ENCODE data around the gene LRRC42.
A peak's percentile ranks its signal among the peaks of the same experiment; 100 is the strongest.

The LRRC42 gene

DNA sequence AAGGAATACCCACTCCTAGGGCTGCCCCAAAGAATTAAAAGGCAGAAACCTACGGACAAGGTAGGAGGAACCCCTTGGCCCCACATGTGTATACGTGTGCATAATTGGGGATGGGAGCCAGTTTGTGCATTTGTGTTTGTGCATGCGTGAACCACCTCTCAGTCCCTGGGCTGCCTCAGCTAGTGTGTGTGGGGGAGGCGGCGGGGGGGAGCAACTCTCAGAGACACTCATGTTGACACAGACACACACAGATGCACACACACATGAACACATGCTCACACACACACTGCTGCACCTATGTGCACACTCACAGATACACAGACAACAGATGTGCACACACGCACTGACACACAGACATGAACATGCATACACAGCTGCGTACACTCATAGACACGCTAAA lies 66.7 kb downstream of the LRRC42 start:
- DNase-seq (ENCODE audit: low read depth), result no peak
- TF ChIP-seq, protein P1, sequence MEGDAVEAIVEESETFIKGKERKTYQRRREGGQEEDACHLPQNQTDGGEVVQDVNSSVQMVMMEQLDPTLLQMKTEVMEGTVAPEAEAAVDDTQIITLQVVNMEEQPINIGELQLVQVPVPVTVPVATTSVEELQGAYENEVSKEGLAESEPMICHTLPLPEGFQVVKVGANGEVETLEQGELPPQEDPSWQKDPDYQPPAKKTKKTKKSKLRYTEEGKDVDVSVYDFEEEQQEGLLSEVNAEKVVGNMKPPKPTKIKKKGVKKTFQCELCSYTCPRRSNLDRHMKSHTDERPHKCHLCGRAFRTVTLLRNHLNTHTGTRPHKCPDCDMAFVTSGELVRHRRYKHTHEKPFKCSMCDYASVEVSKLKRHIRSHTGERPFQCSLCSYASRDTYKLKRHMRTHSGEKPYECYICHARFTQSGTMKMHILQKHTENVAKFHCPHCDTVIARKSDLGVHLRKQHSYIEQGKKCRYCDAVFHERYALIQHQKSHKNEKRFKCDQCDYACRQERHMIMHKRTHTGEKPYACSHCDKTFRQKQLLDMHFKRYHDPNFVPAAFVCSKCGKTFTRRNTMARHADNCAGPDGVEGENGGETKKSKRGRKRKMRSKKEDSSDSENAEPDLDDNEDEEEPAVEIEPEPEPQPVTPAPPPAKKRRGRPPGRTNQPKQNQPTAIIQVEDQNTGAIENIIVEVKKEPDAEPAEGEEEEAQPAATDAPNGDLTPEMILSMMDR (conservative IDR thresholded peaks at IDR 0.05; ENCODE audit: low read length), result no peak
- no peak overlapping the region for H3K4me3 ChIP-seq (ENCODE audit: low read length)

DNA sequence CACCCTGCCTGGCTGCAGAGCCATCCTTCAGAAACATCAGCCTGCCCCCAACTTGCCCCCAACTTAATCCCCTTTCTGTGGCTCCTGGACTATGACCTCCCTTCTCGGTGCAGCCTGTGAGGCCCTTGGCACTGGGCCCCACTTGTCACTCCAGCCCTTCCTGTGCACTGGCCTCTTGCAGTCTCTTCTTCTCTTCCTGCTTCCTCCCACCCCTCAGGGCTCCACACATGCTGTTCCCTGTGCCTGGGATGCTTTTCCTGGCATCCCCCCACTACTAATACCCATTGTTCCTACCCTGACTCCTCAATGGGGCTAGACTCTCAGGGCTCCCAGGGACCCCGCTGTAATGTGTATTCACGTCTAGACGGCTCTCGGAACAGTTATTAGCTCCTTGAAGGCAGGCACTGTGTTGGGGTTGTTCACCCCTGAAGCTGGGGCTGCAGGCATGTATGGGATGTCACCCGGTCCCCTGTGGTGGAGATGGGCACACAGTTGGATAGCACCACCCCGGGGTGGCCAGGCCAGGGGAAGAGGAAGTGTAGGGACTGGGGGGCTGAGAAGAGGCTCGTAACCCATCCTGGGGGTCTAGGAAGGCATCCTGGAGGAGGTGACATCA lies 67.4 kb downstream of the LRRC42 start:
- TF ChIP-seq, protein P1 (conservative IDR thresholded peaks at IDR 0.05; ENCODE audit: low read length), result no peak
- no peak overlapping the region for H3K4me3 ChIP-seq (ENCODE audit: low read length)
- DNase-seq (ENCODE audit: low read depth), result no peak

DNA sequence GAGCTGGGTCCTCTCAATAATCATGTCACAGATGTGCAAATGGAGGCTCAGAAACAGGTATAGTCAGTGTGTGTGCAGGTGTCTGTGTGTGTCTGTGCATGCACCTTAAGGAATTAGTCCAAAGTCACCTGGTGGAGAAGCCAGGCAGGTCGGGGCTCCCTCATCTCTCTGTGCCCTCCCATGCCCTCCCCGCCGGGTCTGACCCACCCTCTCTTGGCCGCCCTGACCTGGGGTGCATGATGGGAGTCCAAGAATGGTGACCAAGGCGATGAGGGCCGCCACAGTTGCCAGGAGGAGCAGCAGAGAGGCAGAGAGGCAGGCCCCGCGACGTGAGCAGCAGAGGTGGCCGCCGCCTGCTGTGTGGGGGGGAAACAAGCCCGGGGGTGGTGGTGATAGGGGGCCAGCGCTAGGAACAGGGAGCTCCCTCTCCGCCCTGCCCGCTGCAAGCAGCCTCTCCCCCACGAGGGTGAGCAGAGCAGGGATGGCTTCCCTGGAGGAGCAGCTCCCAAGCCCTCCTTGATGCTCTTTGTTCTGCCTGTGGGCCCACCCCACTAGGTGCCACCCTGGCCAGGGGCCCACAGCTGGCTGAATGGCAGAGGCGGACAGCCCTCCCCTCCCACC lies 68.0 kb downstream of the LRRC42 start:
- TF ChIP-seq, protein P1 (conservative IDR thresholded peaks at IDR 0.05; ENCODE audit: low read length), result no peak
- no peak overlapping the region for H3K4me3 ChIP-seq (ENCODE audit: low read length)
- DNase-seq (ENCODE audit: low read depth), result no peak

DNA sequence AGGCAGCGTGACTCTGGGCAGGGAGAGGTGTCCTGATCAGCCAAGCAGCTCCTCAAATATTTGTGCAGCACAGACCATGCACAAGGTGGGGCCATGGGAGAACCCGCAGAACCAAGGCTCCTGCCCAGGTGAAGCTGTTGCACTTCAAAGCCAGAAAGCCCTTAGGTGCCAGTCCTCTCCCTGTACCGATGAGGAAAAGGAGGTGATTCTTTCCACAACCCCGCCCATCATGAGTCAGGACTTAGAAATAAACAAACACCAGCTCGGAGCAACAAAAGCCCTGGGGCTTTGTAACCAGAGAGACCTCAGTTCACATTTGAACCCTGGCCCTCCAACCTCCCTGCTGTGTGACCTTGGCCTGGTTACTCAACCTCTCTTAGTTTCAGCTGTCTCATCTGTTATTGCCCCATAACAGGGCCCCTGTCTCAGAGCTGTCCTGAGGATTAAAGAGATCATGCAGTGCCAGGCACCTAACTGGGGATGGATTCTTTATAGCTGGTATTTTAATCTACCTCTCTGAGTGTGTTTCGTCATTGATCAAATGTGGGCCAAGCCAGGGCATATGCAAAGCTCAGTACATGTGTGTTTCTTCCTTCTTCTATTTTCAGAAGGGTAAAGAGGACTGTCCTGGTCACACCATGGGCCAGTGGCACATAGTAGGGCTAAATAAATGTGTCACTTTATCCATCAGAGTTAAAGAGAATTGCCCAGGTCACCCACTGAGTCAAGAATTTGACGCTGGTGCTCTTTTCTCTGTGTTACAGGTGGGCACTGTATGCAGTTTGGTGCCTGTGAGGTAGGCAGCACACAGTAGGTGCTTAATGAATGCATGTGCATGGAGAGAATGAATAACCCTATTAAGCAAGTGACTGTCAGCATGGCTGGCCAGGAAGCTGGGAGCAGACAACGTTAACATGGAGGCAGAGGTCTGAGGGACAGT lies 70.5 kb downstream of the LRRC42 start:
- no peak overlapping the region for H3K4me3 ChIP-seq (ENCODE audit: low read length)
- TF ChIP-seq, protein P1 (conservative IDR thresholded peaks at IDR 0.05; ENCODE audit: low read length), result no peak

More for the DNA sequence above, 70.5 kb downstream of the LRRC42 start:
- DNase-seq (ENCODE audit: low read depth), result peak; percentile 8

Data from AG10803 (cell line).